Bronchial epithelial cell (primary cell): ENCODE measurements around the gene RHOT2. TPM values are rescaled to one million over a fixed set of nuclear protein-coding genes. Genes with fewer than 3 reads are reported as not detected.
A peak's percentile ranks its signal among the peaks of the same experiment; 100 is the strongest.

Source experiments
- DNase-seq: peaks from one replicate; pipeline ENCODE4 v3.0.0-alpha.2; 2010; ENCODE audit warnings: low read depth
- FAIRE-seq: peaks from 2 replicates; lab custom pipeline; 2011; peaks lifted over from hg19 to GRCh38; lab: Jason Lieb, UNC
- H3K27me3 ChIP-seq: 2 replicates; pipeline ENCODE4 v1.5.1; 2011; ENCODE audit warnings: low read length; ENCODE audit not compliant: control insufficient read depth, insufficient read depth
- H3K36me3 ChIP-seq: 2 replicates; pipeline ENCODE4 v1.5.1; 2011; ENCODE audit warnings: low read length; ENCODE audit not compliant: control insufficient read depth, insufficient read depth
- H3K4me3 ChIP-seq: 2 replicates; pipeline ENCODE4 v1.5.1; 2011; ENCODE audit warnings: mild to moderate bottlenecking, low read depth, low read length, control low read depth
- total RNA-seq: library from RNA; depleted of rRNA; stranded (reverse); fragments of >200 nt; gene quantifications from 2 replicates; pipeline ENCODE4 v1.2.1, GENCODE V29; 2014
- TF ChIP-seq, protein P1 (sequence below): IDR thresholded peaks from 2 replicates; pipeline ENCODE4 v1.5.1; 2011; ENCODE audit warnings: mild to moderate bottlenecking, moderate library complexity, low read length, control low read depth, inconsistent platforms; ENCODE audit not compliant: insufficient read depth, severe bottlenecking

The RHOT2 gene
- total RNA-seq, 1 donor from 2014 or later, result 44.5 TPM

DNA sequence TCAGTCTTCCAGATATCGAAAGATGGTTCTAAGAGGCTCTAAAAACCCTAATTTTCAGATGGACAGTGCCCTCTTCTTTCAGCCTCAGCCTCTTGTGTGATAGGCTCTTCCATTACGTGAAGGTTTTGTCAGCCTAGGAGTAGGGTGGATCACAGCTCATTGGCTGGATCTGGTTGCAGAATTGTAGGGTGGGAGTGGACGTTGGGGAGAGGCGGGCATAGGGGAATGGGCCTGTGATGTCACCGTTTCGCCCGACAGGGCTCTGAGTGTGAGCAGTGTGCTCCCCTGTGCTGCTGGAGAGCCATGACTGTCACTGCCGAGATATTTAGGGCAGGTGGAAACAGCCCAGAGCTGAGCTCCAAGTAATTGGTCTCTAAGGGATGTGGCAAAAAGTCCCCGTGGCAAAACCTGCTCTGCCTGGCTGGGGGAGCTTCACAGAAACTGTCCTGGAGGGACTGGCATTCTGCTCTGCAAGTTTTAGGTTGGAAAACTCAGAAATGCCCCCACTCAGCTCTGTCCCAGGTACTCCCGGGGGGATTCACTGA, 43.3 kb upstream of the RHOT2 start:
- FAIRE-seq (no peak), DNase-seq (no peak)
- no peak overlapping the region for H3K4me3 ChIP-seq
- H3K36me3 ChIP-seq, result peaks cover 3% of the 10 kb centered on the region
- TF ChIP-seq, protein P1, sequence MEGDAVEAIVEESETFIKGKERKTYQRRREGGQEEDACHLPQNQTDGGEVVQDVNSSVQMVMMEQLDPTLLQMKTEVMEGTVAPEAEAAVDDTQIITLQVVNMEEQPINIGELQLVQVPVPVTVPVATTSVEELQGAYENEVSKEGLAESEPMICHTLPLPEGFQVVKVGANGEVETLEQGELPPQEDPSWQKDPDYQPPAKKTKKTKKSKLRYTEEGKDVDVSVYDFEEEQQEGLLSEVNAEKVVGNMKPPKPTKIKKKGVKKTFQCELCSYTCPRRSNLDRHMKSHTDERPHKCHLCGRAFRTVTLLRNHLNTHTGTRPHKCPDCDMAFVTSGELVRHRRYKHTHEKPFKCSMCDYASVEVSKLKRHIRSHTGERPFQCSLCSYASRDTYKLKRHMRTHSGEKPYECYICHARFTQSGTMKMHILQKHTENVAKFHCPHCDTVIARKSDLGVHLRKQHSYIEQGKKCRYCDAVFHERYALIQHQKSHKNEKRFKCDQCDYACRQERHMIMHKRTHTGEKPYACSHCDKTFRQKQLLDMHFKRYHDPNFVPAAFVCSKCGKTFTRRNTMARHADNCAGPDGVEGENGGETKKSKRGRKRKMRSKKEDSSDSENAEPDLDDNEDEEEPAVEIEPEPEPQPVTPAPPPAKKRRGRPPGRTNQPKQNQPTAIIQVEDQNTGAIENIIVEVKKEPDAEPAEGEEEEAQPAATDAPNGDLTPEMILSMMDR, result no peak
- no peaks in the 10 kb centered on the region for H3K27me3 ChIP-seq

DNA sequence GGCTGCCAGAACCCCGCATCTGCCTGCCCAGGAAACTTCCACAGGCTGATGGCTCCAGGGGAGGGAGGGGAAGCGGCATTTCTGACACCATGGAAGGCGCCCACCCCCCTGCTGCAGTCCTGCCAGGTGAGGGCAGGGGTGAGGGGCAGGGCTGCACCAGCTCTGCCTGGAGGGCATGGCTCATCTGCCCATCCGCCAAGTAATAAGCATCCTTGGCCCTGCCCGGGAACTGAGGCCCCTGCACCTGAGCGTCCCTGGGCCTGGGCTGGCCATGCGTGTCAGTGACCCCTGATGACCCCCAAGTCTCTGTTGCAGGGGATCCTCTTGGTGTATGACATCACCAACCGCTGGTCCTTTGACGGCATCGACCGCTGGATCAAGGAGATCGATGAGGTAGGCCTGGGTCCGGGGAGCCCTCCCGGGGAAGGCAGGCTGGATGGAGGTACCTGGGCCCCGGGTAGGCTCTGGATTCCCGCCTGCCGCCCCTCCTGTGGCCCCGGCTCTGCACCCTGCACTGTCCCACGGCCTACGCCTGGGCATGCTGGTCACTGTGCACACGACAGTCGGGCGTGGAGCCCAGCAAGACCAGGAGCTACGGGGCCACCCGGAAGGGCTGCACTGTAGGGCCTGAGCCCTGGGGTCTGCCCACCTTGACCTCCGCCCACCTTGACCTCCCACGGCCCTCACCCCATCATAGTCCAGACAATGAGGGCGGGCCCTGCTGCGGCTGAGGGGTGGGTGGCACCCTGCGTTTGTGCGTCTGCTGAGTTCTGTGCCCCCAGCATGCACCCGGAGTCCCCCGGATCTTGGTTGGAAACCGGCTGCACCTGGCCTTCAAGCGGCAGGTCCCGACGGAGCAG, 42.6 kb upstream of the RHOT2 start:
- FAIRE-seq (no peak), DNase-seq (no peak)
- Histone ChIP-seq H3K27me3 (no peaks in the 10 kb centered on the region), H3K4me3 (no peak overlapping the region), H3K36me3 (peaks cover 3% of the 10 kb centered on the region)
- TF ChIP-seq, protein P1, result no peak

DNA sequence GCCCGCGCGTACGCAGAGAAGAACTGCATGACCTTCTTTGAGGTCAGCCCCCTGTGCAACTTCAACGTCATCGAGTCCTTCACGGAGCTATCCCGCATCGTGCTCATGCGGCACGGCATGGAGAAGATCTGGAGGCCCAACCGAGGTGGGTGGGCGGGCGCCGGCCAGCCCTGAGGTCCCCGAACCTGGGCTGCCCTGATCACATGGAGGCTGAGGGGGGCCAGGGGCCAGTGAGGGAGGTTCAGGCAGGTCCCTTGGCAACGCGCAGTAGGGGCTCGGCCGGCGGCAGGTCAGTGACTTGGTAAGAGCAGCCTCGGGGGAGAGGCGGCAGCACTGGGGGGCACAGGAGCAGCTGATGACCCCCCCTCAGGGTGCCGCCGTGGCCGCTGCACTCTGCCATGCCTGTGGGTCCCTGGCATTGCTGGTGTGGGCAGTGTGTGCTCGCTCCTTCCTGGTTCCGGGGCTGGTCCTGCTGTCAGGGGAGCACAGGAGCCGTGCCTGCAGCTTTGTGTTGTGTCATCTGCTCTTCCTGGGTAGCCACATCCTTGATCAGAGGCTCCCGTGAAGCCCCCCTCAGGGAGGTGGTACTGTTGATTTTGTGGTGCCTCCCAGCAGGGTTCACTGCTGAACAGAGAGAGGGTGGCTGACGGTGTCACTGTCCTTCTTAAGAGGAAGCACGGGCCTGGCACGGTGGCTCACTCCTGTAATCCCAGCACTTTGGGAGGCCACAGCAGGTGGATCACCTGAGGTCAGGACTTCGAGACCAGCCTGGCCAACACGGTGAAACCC, 41.8 kb upstream of the RHOT2 start:
- Histone ChIP-seq H3K27me3 (no peaks in the 10 kb centered on the region), H3K36me3 (peaks cover 3% of the 10 kb centered on the region), H3K4me3 (no peak overlapping the region)
- FAIRE-seq, result no peak
- TF ChIP-seq, protein P1, result no peak
- DNase-seq, result no peak

DNA sequence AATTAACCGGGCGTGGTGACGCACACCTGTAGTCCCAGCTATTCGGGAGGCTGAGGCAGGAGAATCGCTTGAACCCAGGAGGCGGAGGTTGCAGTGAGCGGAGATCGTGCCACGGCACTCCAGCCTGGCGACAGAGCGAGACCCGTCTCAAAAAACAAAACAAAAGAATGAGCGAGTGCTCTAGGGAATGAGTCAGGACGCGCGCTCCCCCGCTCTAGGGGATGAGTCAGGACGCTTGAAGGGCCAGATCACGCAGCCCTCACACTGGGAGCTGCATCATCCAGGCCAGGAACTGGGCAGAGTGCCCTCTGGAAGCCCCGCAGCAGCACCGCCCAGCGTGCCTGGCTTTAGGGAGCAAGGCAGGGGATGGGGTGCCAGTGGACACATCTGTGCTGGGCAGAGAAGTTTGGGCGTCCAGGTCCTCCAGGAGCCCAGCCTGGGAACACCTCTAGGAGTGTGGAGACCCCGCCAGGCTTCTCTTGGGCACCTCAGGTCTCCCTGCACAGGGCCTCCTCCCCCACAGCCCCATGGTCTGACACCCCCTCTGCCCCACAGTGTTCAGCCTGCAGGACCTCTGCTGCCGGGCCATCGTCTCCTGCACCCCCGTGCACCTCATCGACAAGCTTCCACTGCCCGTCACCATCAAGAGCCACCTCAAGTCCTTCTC, 41.0 kb upstream of the RHOT2 start:
- DNase-seq, result peak; percentile 90
- TF ChIP-seq, protein P1, result no peak

DNA sequence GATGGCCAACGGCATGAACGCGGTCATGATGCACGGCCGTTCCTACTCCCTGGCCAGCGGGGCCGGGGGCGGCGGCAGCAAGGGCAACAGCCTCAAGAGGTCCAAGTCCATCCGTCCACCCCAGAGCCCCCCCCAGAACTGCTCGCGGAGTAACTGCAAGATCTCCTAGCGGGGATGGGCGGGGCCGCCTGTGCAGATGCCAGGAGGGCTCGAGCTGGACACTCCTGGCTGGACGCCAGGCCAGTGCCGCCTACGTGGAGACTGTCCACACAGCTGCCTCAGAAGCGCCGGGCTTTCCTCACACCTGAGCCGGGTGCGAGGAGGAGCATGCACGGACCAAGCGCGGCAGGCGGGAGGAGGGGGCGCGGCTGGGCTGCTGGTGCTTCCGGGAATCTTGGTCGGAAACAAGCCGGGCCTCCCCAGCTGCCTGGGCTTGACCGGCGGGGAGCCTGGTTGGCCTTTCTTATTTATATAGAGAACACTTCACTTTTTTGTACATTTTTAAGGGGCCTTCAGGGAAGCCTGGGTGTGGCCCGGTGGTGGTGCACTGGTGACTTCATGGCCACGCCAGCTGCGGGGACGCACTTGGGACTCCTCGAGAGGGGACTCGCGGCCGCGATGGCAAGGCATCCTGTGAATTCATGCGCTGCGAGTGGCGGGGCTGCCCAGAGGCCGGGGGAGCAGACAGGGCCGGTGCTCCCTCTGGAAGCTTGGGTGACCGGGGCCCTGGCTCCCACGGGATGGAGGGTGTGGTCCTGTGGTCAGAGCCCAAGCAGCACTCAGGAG, 40.3 kb upstream of the RHOT2 start:
- Histone ChIP-seq H3K36me3 (peaks cover 3% of the 10 kb centered on the region), H3K27me3 (no peaks in the 10 kb centered on the region), H3K4me3 (no peak overlapping the region)
- TF ChIP-seq, protein P1, result no peak
- DNase-seq (no peak), FAIRE-seq (no peak)

More for the DNA sequence above, 41.0 kb upstream of the RHOT2 start:
- Histone ChIP-seq H3K27me3 (no peaks in the 10 kb centered on the region), H3K4me3 (no peak overlapping the region), H3K36me3 (peaks cover 3% of the 10 kb centered on the region)
- FAIRE-seq, result no peak
